ENCODE data around the gene ATP2C2.

ATP2C2 gene

GRCh38 chr16:84348386-84348888, 19.9 kb upstream of the ATP2C2 start:
- TF ChIP-seq EZH2 (IDR thresholded peaks at IDR 0.05; ENCODE audit: borderline replicate concordance, low read depth, low read length, severe bottlenecking) (no peak), CTCF (IDR thresholded peaks at IDR 0.05; ENCODE audit: borderline replicate concordance, extremely low read depth, low read length, poor library complexity, severe bottlenecking) (no peak)
- Histone ChIP-seq H3K4me1 (ENCODE audit: insufficient read depth, low read length) (no peaks in the 10 kb centered on the region), H3K4me2 (ENCODE audit: insufficient read depth, low read length) (no peak overlapping the region), H3K9ac (ENCODE audit: low read depth, low read length) (no peak overlapping the region), H2AFZ (ENCODE audit: low read depth, low read length) (no peak overlapping the region), H3K79me2 (ENCODE audit: insufficient read depth, low read length) (no peaks in the 10 kb centered on the region), H3K27ac (ENCODE audit: low read length) (no peak overlapping the region), H3K4me3 (ENCODE audit: low read depth in 1 of 2, low read length in 2 of 2) (no peak overlapping the region), H3K36me3 (ENCODE audit: insufficient read depth, low read length) (no peaks in the 10 kb centered on the region), H3K9me3 (ENCODE audit: insufficient read depth, low read length, severe bottlenecking) (no peaks in the 10 kb centered on the region), H4K20me1 (ENCODE audit: insufficient read depth, low read length) (peaks cover 3% of the 10 kb centered on the region; the same call in 1 of the 2 replicates), H3K27me3 (ENCODE audit: insufficient read depth, low read length, poor library complexity) (peaks cover 6% of the 10 kb centered on the region)
- DNase-seq (no peak), ATAC-seq (ENCODE audit: insufficient read depth, low read depth) (no peak)

GRCh38 chr16:84349862-84350684, 18.3 kb upstream of the ATP2C2 start:
- H4K20me1 ChIP-seq (ENCODE audit: insufficient read depth, low read length) = no peaks in the 10 kb centered on the region; the same call in 1 of the 2 replicates
- ATAC-seq (ENCODE audit: insufficient read depth, low read depth) (no peak), DNase-seq (no peak)
- no peak overlapping the region for H3K4me3 ChIP-seq (ENCODE audit: low read depth in 1 of 2, low read length in 2 of 2)
- TF ChIP-seq EZH2 (IDR thresholded peaks at IDR 0.05; ENCODE audit: borderline replicate concordance, low read depth, low read length, severe bottlenecking) (no peak), CTCF (IDR thresholded peaks at IDR 0.05; ENCODE audit: borderline replicate concordance, extremely low read depth, low read length, poor library complexity, severe bottlenecking) (no peak)
- H3K27me3 ChIP-seq (ENCODE audit: insufficient read depth, low read length, poor library complexity) = peaks cover 3% of the 10 kb centered on the region
- no peak overlapping the region for H3K4me2 ChIP-seq (ENCODE audit: insufficient read depth, low read length)
- no peaks in the 10 kb centered on the region for H3K9me3 ChIP-seq (ENCODE audit: insufficient read depth, low read length, severe bottlenecking)
- H3K9ac ChIP-seq (ENCODE audit: low read depth, low read length) = no peak overlapping the region
- no peaks in the 10 kb centered on the region for H3K79me2 ChIP-seq (ENCODE audit: insufficient read depth, low read length)
- H3K4me1 ChIP-seq (ENCODE audit: insufficient read depth, low read length) = no peaks in the 10 kb centered on the region
- no peak overlapping the region for H2AFZ ChIP-seq (ENCODE audit: low read depth, low read length)
- no peaks in the 10 kb centered on the region for H3K36me3 ChIP-seq (ENCODE audit: insufficient read depth, low read length)
- no peak overlapping the region for H3K27ac ChIP-seq (ENCODE audit: low read length)

GRCh38 chr16:84350685-84351400, 17.5 kb upstream of the ATP2C2 start:
- no peaks in the 10 kb centered on the region for H3K36me3 ChIP-seq (ENCODE audit: insufficient read depth, low read length)
- TF ChIP-seq CTCF (IDR thresholded peaks at IDR 0.05; ENCODE audit: borderline replicate concordance, extremely low read depth, low read length, poor library complexity, severe bottlenecking) (no peak), EZH2 (IDR thresholded peaks at IDR 0.05; ENCODE audit: borderline replicate concordance, low read depth, low read length, severe bottlenecking) (no peak)
- H3K9ac ChIP-seq (ENCODE audit: low read depth, low read length) = no peak overlapping the region
- no peak overlapping the region for H2AFZ ChIP-seq (ENCODE audit: low read depth, low read length)
- H3K9me3 ChIP-seq (ENCODE audit: insufficient read depth, low read length, severe bottlenecking) = no peaks in the 10 kb centered on the region
- H3K4me1 ChIP-seq (ENCODE audit: insufficient read depth, low read length) = no peaks in the 10 kb centered on the region
- H3K79me2 ChIP-seq (ENCODE audit: insufficient read depth, low read length) = no peaks in the 10 kb centered on the region
- no peaks in the 10 kb centered on the region for H3K27me3 ChIP-seq (ENCODE audit: insufficient read depth, low read length, poor library complexity)
- ATAC-seq (ENCODE audit: insufficient read depth, low read depth) = no peak
- no peak for DNase-seq
- H3K27ac ChIP-seq (ENCODE audit: low read length) = no peak overlapping the region
- H3K4me2 ChIP-seq (ENCODE audit: insufficient read depth, low read length) = no peak overlapping the region
- H3K4me3 ChIP-seq (ENCODE audit: low read depth in 1 of 2, low read length in 2 of 2) = no peak overlapping the region
- no peaks in the 10 kb centered on the region for H4K20me1 ChIP-seq (ENCODE audit: insufficient read depth, low read length)
